K562 (cell line): ENCODE measurements around the gene PCDH9. TPM values are rescaled to one million over a fixed set of nuclear protein-coding genes. Genes with fewer than 3 reads are reported as not detected.

Experiments used
- ATAC-seq: fragments of 200-7000 bp; cut with Tn5 transposase; 3 replicates; pipeline ENCODE4 v1.9.1; 2020; ENCODE audit warnings: moderate library complexity
- BruUV-seq: library from RNA; stranded (reverse); fragments of 400-500 nt; replicated peaks from 2 replicates; lab custom pipeline; 2021; lab: Mats Ljungman, UMichigan
- CTCF ChIA-PET: fragments of 300-600 bp; formaldehyde crosslinking; extraction: SDS; loops from one replicate; lab custom pipeline; 2021; ENCODE audit warnings: low intra/inter-chr PET ratio; lab: Yijun Ruan, JAX
- POLR2A ChIA-PET: fragments of 300-600, 350-650 bp; sonication (Branson Sonifier 250); formaldehyde crosslinking; extraction: SDS; loops from one replicate; lab custom pipeline; 2021; ENCODE audit warnings: antibody characterized with exemption, inconsistent platforms; lab: Yijun Ruan, JAX
- DNase-seq, 4 experiments: peaks; one replicate each; pipeline versions ENCODE4 v3.0.0 to v3.0.0-alpha.2; 2011 to 2018; ENCODE audit warnings: low spot score in 3 of 4, mixed read lengths in 3 of 4; ENCODE audit errors: extremely low read depth in 1 of 4
- FAIRE-seq: peaks from 2 replicates; lab custom pipeline; 2011; peaks lifted over from hg19 to GRCh38; lab: Jason Lieb, UNC
- H2AFZ ChIP-seq: 2 replicates; pipeline ENCODE4 v1.6.0; 2011; ENCODE audit warnings: low read depth, low read length, control low read depth, inconsistent platforms
- H3K27ac ChIP-seq: fragments of 200-600 bp; 3 replicates; pipeline ENCODE4 v1.8.0; 2011; ENCODE audit warnings: low read depth, mild to moderate bottlenecking, control low read depth, inconsistent platforms, low read length, moderate library complexity, mixed read lengths; ENCODE audit errors: extremely low read depth
- H3K27me3 ChIP-seq, 2 experiments: fragments of 300-600 bp in 1 of 2; 2 replicates in 1 of 2; 3 replicates in 1 of 2; pipeline versions ENCODE4 v1.6.0 to v1.8.0; 2011; ENCODE audit warnings: inconsistent platforms in 2 of 2, low read length in 2 of 2, mild to moderate bottlenecking in 1 of 2, mixed read lengths in 1 of 2, moderate library complexity in 1 of 2; ENCODE audit not compliant: control insufficient read depth in 2 of 2, insufficient read depth in 2 of 2
- H3K36me3 ChIP-seq: fragments of 300-600 bp; 3 replicates; pipeline ENCODE4 v1.8.0; 2011; ENCODE audit warnings: mild to moderate bottlenecking, low read length, inconsistent platforms; ENCODE audit not compliant: control insufficient read depth, insufficient read depth
- H3K4me1 ChIP-seq, 2 experiments: fragments of 200-600 bp in 1 of 2; replicated peaks in 1 of 2; 2 replicates in 1 of 2; 3 replicates in 1 of 2; pipeline versions ENCODE4 v1.5.1 to v1.8.0; 2011; ENCODE audit warnings: inconsistent platforms in 2 of 2, low read length in 2 of 2, mild to moderate bottlenecking in 1 of 2, mixed read lengths in 1 of 2, moderate library complexity in 1 of 2; ENCODE audit not compliant: control insufficient read depth in 2 of 2, insufficient read depth in 2 of 2
- H3K4me2 ChIP-seq: 2 replicates; pipeline ENCODE4 v1.6.1; 2011; ENCODE audit warnings: low read length, control low read depth, inconsistent platforms, mixed read lengths; ENCODE audit not compliant: insufficient read depth
- H3K4me3 ChIP-seq: fragments of 200-600 bp; sonication (generic), shearing (Covaris generic); 2 replicates; pipeline ENCODE4 v1.5.1; 2016; ENCODE audit warnings: control low read depth, inconsistent platforms
- H3K79me2 ChIP-seq: fragments of 200-600 bp; 3 replicates; pipeline ENCODE4 v1.8.0; 2011; ENCODE audit warnings: low read length, inconsistent platforms; ENCODE audit not compliant: control insufficient read depth, insufficient read depth
- H3K9ac ChIP-seq, 2 experiments: 2 replicates each; pipeline versions ENCODE4 v1.6.0 to v1.6.1; 2011; ENCODE audit warnings: low read depth in 2 of 2, low read length in 2 of 2, control low read depth in 1 of 2, inconsistent platforms in 1 of 2, mild to moderate bottlenecking in 1 of 2, mixed read lengths in 1 of 2; ENCODE audit not compliant: insufficient read depth in 1 of 2
- H3K9me1 ChIP-seq: one replicate; pipeline ENCODE4 v1.6.0; 2011; ENCODE audit warnings: inconsistent platforms, mild to moderate bottlenecking, low read length, moderate library complexity; ENCODE audit not compliant: control insufficient read depth, insufficient read depth
- H3K9me3 ChIP-seq: replicated peaks from 2 replicates; pipeline ENCODE4 v1.5.1; 2011; ENCODE audit warnings: low read depth, low read length, inconsistent platforms; ENCODE audit not compliant: control insufficient read depth, insufficient read depth
- H4K20me1 ChIP-seq: replicated peaks from 2 replicates; pipeline ENCODE4 v1.6.1; 2011; ENCODE audit warnings: low read length, inconsistent platforms, mixed read lengths; ENCODE audit not compliant: control insufficient read depth, insufficient read depth
- CGGBP1 ChIP-seq: fragments of 250-450 bp; sonication (Bioruptor Pico); IDR thresholded peaks from 2 replicates; pipeline ENCODE4 v1.9.0; 2021; ENCODE audit warnings: mild to moderate bottlenecking
- CLOCK ChIP-seq: fragments of 250-450 bp; sonication (Bioruptor Pico); IDR thresholded peaks from 2 replicates; pipeline ENCODE4 v1.4.0; 2020; ENCODE audit warnings: mild to moderate bottlenecking, moderate library complexity, borderline replicate concordance
- DACH1 ChIP-seq: fragments of 450-650 bp; IDR thresholded peaks from 2 replicates; pipeline ENCODE4 v1.6.1; 2018; ENCODE audit not compliant: partially characterized antibody
- EHMT2 ChIP-seq: fragments of 450-650 bp; IDR thresholded peaks from 2 replicates; pipeline ENCODE4 v1.6.1; 2018; ENCODE audit warnings: antibody characterized with exemption
- ETS1 ChIP-seq: conservative IDR thresholded peaks from 2 replicates; pipeline ENCODE4 v1.6.1; 2011; ENCODE audit warnings: low read depth, mild to moderate bottlenecking, low read length; ENCODE audit not compliant: control insufficient read depth
- GTF2B ChIP-seq: IDR thresholded peaks from 2 replicates; pipeline ENCODE4 v1.6.1; 2011; ENCODE audit not compliant: insufficient read length; ENCODE audit errors: extremely low read depth
- MAFF ChIP-seq: IDR thresholded peaks from 2 replicates; pipeline ENCODE4 v1.6.1; 2012; ENCODE audit warnings: low read length, improper control_type of control experiment
- MTA2 ChIP-seq: fragments of 450-650 bp; IDR thresholded peaks from 2 replicates; pipeline ENCODE4 v1.6.1; 2016; ENCODE audit warnings: low read depth
- POLR2B ChIP-seq: fragments of 450-650 bp; IDR thresholded peaks from 2 replicates; pipeline ENCODE4 v1.6.1; 2018; ENCODE audit warnings: low read depth; ENCODE audit not compliant: partially characterized antibody
- SMAD1 ChIP-seq: fragments of 150-350 bp; IDR thresholded peaks from 2 replicates; pipeline ENCODE4 v1.6.1; 2014; ENCODE audit warnings: low read length, low read depth; ENCODE audit not compliant: partially characterized antibody
- SMAD3 ChIP-seq: fragments of 450-650 bp; formaldehyde crosslinking; conservative IDR thresholded peaks from 2 replicates; pipeline ENCODE4 v1.4.0; 2020; ENCODE audit warnings: mild to moderate bottlenecking
- TAF15 ChIP-seq: fragments of 200-400 bp; formaldehyde crosslinking; IDR thresholded peaks from 2 replicates; pipeline ENCODE4 v1.6.1; 2017; ENCODE audit warnings: mild to moderate bottlenecking, low read depth, low read length, moderate library complexity
- TBL1XR1 ChIP-seq, 2 experiments: IDR thresholded peaks; 2 replicates each; pipeline ENCODE4 v1.6.1; 2012; ENCODE audit warnings: improper control_type of control experiment in 2 of 2, low read length in 2 of 2, mild to moderate bottlenecking in 1 of 2
- XRCC5 ChIP-seq: fragments of 200-400 bp; formaldehyde crosslinking; IDR thresholded peaks from 2 replicates; pipeline ENCODE4 v1.6.1; 2017; ENCODE audit warnings: low read depth, mild to moderate bottlenecking, low read length
- ZNF143 ChIP-seq: sonication (generic); formaldehyde crosslinking; IDR thresholded peaks from 2 replicates; pipeline ENCODE4 v1.9.0; 2022; ENCODE audit warnings: mild to moderate bottlenecking, missing genetic modification reagents
- WGBS: fragments of 100-300 bp; shearing (Covaris generic); methylation state at CpG from one replicate; pipeline ENCODE4 v1.1.6; 2016; ENCODE audit warnings: low coverage, mixed read lengths; ENCODE audit not compliant: insufficient coverage; ENCODE audit errors: missing lambda C conversion rate; 5-methylcytosine and 5-hydroxymethylcytosine counted together
- in situ Hi-C: fragments of 300-500 bp; cut with MboI; formaldehyde crosslinking; loops from 4 replicates; pipeline ENCODE4 v1.15.0; 2018; ENCODE audit warnings: inconsistent platforms, mixed read lengths
- intact Hi-C: fragments of 100-400 bp; cut with micrococcal nuclease; formaldehyde crosslinking; loops from 2 replicates; pipeline ENCODE4 v1.14.2; 2022
- polyA plus RNA-seq, 8 experiments: library from polyadenylated mRNA; depleted of rRNA in 4 of 8; stranded (reverse) in 5 of 8; unstranded in 3 of 8; fragments of >200 nt; fragmentation: Nextera tagmentation in 2 of 8; fragmentation: Illumina TruSeq in 1 of 8; extraction: Ambion mirVana in 2 of 8; extraction: Trizol in 1 of 8; gene quantifications; 2 replicates each; pipeline versions ENCODE4 v1.2.1 to v1.2.3, GENCODE V29; 2011 to 2014; ENCODE audit warnings: inconsistent platforms in 1 of 8, missing spikeins in 1 of 8
- total RNA-seq, 7 experiments: library from RNA; depleted of rRNA in 6 of 7; stranded (reverse); fragments of >200 nt in 6 of 7; fragmentation: Illumina TruSeq in 2 of 7; extraction: Trizol in 2 of 7; gene quantifications; 2 replicates each; pipeline versions ENCODE4 v1.2.1 to v1.2.3, GENCODE V29; 2011 to 2021; ENCODE audit warnings: low replicate concordance in 1 of 7

Gene PCDH9
- total and polyA plus RNA-seq, 9 of the 15 experiments (the other 6 are each of a cell fraction or from before 2014, with no cell fraction given) = 1.1 to 6.7 (median 4.9) TPM

GRCh38 chr13:67183151-67183550, 47.0 kb downstream of the PCDH9 start:
- CTCF ChIA-PET = no interaction called here
- FAIRE-seq (no peak), DNase-seq (no peak), ATAC-seq (no peak)
- Histone ChIP-seq H3K9ac (no peak overlapping the region), H3K79me2 (no peaks in the 10 kb centered on the region), H2AFZ (no peak overlapping the region), H3K4me1 (no peaks in the 10 kb centered on the region), H3K36me3 (no peaks in the 10 kb centered on the region), H3K9me1 (no peaks in the 10 kb centered on the region), H3K27me3 (no peaks in the 10 kb centered on the region), H4K20me1 (no peaks in the 10 kb centered on the region), H3K4me2 (no peak overlapping the region), H3K4me3 (no peak overlapping the region), H3K9me3 (no peaks in the 10 kb centered on the region), H3K27ac (no peak overlapping the region)
- POLR2A ChIA-PET = no interaction called here
- intact Hi-C loops = no loop called here
- in situ Hi-C loops = no loop called here
- no TSS peak for BruUV-seq
- WGBS = 38% methylated on average over 1 of the region's 1 CpG
- TF ChIP-seq SMAD3 (CRISPR knock-in tag) (no peak), EHMT2 (no peak), TAF15 (no peak), MTA2 (no peak), DACH1 (no peak), CLOCK (CRISPR knock-in tag) (no peak), POLR2B (no peak), GTF2B (no peak), ETS1 (no peak), SMAD1 (no peak), ZNF143 (CRISPR knock-in tag) (no peak), TBL1XR1 (IDR thresholded peaks at IDR 0.05; ENCODE audit: low read length in 2 of 2) (no peak), XRCC5 (no peak), MAFF (no peak), CGGBP1 (CRISPR knock-in tag) (no peak)
